GM19452 (cell line): ENCODE measurements around the gene TRAPPC10.
A peak's percentile ranks its signal among the peaks of the same experiment; 100 is the strongest.
"Not testable (repeated sequence)": the region's sequence is repeated elsewhere in the genome, so short reads cannot be mapped to it uniquely, and the experiment has no call there.

Source experiments
- ATAC-seq: cut with Tn5 transposase; IDR thresholded peaks from one replicate; pipeline ENCODE4 v1.9.1; 2021; ENCODE audit not compliant: unreplicated experiment

Gene TRAPPC10

DNA sequence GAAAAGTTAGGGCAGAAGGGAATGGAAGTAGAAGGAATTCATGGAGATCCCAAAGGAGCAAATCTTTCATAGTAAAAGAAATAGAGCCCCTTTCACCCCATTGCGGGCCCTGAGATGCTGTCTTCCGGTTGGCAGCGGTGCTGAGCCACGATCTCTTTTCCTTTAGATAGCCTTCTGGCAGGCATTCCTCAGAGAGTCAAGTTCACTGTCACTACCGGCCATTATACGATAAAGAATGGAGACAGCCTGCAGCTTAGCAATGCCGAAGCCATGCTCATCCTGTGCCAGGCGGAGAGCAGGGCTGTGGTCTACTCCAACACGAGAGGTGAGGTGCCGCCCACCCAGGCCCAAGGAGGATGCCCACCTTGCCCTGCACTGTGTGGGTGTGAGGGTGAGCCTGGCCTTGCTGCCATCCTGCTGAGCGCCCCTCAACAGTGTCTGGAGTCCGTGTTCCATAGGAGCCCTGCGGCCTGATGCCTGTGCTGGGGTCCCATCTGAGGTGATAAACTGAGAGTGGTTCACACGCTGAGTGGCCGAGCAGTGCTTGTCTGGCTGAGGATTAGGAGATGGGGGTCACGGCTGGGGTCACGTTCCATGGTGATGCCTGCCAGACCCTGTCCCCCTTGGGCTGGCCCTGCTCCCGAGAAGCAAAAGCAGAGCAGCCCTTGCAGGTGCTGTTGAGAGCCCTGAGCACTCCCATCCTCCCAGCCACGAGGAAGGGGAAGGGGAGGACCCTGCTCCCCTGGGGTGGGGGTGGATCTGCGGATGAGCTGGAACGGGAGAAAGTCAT, 74.7 kb downstream of the TRAPPC10 start:
- no peak for ATAC-seq

DNA sequence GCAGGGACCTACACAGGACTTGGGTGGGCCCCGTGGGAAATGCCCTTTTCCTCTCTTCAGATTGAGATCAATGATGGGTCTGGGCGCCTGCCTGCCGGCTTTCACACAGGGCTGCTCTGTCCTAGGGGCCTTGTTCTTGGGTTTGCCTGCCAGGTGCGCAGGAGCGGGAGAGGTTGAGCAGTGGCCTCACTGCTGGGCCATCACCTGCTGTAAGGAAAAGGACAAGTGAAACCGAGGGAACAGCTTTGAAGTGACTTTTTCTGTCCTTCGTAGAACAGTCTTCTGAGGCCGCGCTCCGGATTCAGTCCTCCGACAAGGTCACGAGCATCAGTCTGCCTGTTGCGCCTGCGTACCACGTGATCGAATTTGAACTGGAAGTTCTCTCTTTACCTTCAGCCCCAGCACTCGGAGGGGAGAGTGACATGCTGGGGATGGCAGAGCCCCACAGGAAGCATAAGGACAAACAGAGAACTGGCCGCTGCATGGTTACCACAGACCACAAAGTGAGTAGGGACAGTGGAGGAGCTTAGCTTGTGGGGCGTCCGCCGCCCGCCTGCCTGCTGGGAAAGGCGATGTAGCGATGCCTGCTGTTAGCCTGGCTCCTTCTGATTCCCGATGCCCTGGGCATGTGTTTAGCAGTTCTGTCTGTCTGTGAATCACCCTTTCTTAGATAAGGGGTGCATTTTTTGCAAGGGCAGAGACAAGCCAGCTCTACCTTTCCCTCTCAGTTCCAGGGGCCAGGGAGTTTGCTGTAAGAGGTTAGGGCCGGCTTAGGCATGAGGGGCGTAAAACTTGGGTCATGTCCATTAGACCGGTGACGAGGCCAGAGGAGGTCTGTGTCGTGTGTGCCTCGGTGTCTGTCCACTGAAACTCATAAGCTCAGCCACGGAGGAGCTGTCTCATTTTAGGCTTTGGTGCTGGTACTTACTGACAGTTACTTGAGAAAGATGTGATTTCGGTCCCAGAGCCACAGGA, 75.6 kb downstream of the TRAPPC10 start:
- ATAC-seq, result no peak

DNA sequence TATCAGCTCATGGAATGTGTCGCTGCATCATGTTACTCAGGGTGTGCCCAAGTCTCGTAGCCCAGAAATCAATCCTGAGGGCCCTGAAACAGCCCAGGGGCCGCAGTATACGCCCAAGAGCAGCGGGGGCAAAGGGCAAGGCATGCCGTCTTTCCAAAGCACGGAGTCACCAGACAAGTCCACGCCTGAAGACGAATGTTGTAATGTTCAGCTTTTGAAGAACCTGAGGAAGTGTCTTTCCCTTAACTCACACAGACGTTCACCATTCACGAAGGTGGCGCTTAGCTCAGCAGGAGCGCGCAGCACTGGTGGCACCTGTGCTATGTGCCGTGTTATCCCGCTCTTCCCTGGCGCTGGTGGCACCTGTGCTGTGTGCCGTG, 76.3 kb downstream of the TRAPPC10 start:
- ATAC-seq, result no peak

DNA sequence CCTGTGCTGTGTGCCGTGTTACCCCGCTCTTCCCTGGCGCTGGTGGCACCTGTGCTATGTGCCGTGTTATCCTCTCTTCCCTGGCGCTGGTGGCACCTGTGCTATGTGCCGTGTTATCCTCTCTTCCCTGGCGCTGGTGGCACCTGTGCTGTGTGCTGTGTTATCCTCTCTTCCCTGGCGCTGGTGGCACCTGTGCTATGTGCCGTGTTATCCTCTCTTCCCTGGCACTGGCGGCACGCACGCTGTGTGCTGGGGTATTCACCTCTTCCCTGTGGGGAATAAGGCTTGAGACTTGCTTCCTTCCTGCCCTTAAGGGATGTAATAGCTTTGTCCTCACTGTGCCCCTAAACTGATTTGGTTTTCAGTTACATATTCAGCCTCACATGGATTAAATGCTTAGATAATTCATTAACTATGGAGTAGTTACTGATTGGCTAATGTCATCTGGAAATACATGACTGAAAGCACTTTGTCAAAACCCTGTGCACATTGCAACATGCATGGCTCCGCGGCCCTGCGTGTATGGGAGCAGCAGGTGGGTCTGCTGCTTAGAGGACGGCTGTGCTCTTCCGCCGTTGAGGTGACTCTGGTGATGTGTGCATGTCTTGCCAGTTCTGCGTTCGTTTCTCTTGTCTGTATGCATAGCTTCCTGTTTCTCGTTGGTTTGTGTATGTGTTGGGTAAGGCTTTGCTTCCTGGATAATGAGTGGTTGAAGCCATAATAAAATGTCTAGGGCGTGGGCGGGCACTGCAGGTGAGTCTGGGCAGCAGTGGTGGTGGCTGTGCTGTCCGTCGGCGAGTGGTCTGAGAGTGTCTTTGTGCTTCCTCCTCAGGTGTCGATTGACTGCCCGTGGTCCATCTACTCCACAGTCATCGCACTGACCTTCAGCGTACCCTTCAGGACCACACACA, 77.1 kb downstream of the TRAPPC10 start:
- peak; percentile 74 for ATAC-seq

DNA sequence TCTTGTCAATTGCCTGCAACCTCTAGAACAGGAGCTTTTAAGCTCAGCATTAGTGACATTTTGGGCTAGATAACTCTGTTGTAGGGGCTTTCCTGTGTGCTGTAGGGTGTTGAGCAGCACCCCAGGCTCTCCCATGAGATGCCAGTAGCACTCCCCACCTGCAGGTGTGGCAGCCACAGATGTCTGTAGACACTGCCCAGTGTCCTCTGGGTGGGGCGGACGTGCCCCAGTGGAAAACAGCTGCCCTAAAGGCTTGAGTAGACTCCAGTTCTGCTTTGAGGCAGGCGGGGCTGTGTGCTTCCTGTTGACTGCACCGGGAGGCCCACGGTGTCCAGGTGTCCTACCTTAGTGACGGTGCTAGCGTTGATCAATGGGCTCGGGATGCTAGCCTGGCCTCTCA, 78.2 kb downstream of the TRAPPC10 start:
- no peak for ATAC-seq

DNA sequence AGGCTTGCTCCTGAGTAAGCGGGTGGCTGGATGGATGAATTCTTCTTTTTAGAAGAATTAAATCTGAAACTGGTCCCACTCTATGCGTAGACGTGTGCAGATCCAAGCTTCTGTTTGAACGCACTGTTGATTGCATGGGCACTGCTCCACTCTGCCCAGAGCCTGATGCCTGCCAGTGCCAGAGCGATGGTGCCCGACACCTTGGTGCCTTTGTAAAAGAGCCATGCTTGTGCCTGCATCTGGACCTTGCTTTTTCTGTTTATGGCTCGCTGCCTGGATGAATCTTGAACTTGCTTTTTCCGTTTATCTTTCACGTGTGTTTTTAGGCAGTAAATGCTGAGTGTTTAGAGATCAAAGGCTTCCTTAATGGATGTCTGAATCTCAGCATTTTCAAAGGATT, 80.1 kb downstream of the TRAPPC10 start:
- ATAC-seq, result no peak

DNA sequence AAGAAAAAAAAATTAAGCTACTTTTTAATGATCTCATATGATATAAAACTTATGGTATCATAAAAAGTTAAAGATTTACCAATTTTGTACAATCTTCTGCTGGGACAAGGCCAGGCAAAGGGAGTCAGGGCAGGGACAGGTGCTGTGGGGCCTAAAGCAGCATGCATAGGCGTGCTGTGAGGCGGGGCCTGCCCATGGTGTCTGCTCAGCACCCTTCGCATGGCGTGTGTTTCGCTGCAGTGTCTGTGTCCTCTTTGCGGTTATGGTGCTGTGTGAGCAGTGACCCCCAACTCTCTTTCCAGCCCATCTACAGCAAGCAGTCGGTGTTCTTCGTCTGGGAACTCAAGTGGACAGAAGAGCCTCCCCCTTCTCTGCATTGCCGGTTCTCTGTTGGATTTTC, 81.7 kb downstream of the TRAPPC10 start:
- ATAC-seq, result no peak

DNA sequence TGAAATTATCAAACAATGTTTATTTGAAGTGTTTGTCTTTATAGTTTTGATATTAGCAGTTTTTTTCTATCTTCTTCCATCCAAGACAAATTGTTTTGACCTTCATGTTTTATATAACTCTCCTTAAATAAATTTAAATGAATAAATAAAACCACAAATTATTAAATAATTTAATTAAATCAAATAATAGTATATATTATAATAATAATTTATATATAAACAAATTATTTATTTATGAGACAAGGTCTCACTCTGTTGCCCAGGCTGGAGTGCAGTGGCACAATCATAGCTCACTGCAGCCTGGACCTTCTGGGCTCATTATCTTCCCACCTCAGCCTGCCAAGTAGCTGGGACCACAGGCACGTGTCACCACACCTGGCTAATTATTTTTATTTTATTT, 82.7 kb downstream of the TRAPPC10 start:
- no peak for ATAC-seq

DNA sequence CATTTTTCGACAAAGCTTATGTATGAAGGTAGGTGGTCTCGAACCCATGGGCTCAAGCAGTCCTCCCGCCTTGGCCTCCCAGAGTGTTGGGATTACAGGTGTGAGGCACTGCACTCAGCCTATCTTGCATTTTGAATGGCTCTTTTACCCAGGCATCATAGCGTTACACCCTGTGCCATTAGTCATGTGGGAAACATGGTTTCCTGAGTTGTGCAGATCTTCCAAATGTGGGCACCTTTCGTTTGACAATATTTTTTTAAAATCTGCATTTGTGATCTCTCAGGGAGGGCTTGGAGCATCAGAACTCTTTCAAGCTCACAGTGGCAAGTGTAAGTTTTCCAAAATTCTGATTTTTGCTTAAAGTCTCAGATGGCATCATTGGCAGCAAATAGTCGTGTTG, 86.4 kb downstream of the TRAPPC10 start:
- not testable (repeated sequence) for ATAC-seq

DNA sequence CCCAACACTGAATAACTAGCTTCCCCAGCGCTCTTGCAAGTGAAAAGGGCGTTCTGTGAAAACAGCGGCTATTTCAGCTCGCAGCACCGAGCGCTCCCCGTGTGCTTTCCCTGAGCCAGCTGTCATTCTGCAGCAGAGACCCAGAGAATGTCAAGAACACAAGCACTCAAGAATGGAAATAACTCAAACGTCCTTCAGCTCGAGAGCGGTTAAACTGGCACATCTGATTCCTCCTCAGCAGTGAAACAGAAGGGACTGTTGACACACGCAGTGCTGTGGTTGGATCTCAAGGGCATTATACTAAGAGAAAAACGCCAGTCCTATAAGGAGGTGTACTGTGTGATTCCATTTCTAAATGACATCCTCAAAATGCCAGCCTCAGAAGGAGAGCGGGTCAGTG, 86.9 kb downstream of the TRAPPC10 start:
- not testable (repeated sequence) for ATAC-seq

DNA sequence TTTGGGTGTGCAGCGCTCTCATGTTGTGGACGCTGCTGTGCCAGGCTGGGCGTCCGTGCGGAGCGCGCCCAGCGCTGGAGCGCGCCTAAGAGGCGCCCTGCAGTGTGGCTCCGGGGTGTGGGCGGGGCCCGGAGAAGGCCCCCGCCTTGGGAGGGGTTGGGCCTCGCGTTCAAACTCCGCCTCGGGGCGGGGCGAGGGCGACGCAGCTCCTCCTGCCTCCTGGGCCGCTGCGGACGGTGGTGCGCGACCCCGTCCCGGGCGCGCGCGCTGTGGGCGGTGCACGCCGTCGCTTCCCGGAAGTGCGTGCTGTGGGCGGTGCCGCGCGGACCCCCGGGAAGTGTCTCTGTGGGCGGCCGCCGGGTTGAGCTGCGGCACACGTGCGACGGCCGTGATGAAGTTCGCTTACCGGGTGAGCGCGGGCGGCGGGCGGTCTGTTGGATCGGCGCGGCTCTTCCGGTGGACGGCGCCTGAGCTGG, 95.0 kb downstream of the TRAPPC10 start, which contains the start of gene PWP2:
Gene PWP2, plus strand, starts transcription at position 374 of the 476 bp plus-strand sequence. Its CDS starts 18 bp downstream, at position 392.
- peak; percentile 89 for ATAC-seq

DNA sequence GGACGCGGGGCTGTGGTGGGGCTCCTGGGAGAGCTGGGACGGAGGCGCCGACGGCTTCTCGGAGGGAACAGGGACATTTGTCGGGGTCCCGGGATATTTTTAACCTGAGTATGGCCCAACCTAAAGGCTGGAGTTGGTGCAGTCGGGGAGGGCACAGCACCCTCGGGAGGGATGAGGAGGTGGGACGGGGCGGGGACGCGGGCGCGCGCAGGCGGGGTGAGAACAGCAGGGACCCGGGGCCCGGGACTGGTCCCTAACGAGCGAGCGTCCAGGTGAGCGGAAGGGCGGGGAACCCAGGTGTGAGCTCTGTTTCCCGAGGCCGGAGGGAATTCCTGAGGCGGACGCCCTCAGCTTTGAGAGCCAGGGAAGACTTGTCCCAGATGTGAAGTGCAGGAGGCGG, 95.5 kb downstream of the TRAPPC10 start:
- ATAC-seq, result not testable (repeated sequence)

DNA sequence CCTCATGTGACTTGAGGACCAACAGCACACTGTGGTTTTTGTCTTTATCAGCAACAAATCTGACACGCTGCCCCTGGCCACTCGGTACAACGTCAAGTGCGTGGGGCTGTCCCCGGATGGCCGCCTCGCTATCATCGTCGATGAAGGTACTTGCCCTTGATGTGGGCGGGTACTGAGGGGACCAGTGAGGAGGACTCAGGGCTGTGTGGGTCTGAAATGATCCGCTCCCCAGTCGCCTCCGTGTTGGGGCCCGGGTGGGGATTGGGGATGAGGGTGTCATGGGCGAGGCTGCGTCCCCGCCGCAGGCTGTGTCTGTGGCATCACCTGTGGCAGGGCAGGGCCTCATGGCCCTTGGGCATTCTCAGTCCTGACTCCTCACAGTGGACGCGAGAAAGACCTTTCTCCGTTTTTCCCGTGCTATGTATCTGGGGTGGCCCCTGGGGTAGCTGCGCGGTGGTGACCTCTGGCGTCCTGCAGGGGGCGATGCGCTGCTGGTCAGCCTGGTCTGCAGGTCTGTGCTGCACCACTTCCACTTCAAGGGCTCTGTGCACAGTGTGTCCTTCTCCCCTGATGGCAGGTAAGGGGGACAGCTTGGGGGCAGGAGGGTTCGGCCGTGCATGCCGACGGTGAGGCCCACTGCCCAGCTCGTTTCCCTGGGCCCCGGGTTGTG, 101.7 kb downstream of the TRAPPC10 start:
- ATAC-seq, result not testable (repeated sequence)

DNA sequence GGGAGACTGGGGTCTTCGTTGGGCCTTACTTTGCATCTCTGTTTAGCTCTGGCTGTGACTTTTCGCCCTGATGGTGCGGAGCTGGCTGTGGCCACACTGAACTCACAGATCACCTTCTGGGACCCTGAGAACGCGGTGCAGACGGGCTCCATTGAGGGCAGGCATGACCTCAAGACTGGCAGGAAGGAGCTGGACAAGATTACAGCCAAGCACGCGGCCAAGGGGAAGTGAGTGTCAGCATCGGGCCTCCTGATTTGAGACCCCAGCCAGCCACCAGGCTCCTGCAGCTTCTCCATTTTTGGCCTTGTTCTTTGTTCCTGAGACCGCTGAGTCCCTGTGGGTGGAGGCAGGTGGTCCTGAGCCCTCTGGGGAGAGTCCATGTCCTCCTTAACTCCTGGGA, 110.0 kb downstream of the TRAPPC10 start:
- ATAC-seq, result not testable (repeated sequence)

DNA sequence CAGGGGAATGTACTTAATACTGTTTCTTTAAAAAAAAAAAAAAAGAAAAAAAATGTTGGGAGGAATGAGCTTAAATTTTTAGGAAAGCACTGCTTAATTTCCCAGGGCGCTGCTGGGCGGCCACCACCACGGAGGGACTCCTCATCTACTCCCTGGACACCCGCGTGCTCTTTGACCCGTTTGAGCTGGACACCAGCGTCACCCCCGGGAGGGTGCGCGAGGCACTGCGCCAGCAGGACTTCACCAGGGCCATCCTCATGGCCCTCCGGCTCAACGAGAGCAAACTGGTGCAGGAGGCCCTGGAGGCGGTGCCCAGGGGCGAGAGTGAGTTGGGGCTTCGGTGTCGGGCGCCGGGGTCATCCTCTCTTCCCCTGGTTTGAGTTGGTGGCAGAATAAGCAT, 115.7 kb downstream of the TRAPPC10 start:
- ATAC-seq, result not testable (repeated sequence)

DNA sequence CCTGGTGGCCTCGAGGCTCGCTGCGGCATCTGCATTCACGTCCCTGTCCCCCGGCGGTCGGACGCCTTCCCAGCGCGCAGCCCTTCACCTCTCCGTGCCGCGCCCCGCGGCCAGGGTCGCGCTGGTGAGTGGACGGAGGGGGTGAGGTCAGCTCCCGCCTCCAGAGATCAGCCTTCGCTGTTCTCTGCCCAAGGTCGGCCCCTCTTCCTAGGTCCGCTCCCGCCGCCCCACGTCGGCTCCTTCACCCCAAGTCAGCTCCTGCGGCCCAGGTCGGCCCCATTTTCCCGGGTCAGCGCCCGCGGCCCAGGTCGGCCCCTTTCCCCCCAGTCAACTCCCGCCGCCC, 121.6 kb downstream of the TRAPPC10 start:
- not testable (repeated sequence) for ATAC-seq

DNA sequence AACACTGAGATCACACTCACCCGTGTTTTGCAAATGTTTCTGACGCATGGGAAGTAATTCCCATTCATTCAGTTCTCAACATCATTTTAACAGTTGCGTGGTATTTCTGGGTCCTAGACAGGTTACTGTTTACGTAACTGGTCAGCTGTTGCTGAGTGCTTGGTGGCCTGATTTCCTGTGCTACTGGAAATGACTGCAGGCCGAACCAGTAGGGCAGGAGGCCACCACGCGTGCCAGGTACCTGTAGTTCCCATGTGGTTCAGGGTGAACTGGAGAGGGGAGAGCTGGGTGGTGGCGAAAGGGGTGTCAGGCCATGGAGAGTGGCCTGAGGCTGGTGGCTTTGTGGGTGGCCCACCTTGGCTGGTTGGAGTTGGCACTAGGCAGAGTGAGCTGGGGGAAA, 122.6 kb downstream of the TRAPPC10 start:
- ATAC-seq, result not testable (repeated sequence)

DNA sequence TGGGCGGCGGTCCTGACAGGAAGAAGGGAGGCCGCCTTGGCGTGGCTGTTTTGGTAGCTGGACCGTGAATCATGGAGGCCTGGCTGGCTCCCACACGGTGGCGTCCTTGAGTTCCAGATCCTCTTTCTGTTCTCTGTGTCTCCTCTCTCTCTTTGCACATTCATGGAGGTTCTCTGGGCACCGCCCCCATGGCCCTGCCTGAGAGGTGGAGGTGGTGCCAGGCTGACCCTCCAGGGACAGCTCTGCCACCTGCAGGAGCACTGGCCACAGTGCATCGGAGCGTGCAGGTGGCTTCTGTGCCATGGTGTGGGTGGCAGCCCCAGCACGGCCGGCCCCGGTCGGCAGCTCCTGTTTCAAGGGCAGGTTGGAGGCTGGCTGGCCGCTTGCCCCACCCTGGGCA, 125.9 kb downstream of the TRAPPC10 start:
- ATAC-seq, result not testable (repeated sequence)

DNA sequence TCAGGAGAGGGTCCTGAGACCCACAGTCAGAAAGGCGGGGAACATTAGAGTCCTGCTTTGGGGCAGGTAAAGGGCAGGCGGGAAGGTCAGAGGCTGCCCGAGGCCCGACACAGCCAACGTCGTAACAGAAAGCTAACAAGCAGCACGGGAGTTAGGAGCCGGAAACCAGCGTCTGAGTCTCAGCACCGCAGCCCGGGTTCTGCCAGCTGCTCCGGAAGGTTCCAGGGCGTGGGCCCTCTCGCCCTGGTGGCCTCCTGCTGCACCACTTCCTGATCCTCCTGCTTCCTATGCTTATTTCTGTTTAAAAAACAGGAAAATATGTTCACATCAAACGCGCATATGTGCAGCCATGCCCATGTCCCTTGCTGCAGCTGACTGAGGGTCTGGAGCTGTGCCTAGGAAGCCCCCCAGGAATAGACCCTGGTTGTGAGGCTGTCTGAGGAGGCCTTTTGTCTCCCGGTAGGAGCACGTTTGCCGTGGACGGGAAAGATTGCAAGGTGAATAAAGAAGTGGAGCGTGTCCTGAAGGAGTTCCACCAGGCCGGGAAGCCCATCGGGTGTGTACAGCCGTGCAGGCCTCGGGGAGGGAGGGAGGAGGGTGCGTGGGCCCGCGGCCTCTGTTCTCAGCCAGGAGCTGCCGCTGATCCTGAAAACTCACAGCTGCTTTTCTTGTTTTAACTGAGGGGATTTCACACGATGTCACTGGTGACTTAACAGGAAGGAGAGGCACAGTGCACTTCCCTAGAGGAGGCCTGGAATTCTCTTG, 127.9 kb downstream of the TRAPPC10 start:
- ATAC-seq, result not testable (repeated sequence)
